ENCODE measurements around the gene MTA1. TPM values are rescaled to one million over a fixed set of nuclear protein-coding genes. Genes with fewer than 3 reads are reported as not detected.

Gene MTA1
- polyA plus RNA-seq, 2 of the 4 experiments (the other 2 are of a cell fraction), result 46.8 to 86.7 TPM

GRCh38 chr14:105389534-105389933 lies 30.1 kb upstream of the MTA1 start:
- WGBS (ENCODE audit: missing lambda C conversion rate), result 100% methylated on average over 1 of the region's 12 CpGs
- no peak overlapping the region for H3K4me3 ChIP-seq
- no peak for DNase-seq (ENCODE audit: low read depth in 1 of 2, low spot score in 1 of 2)
- ChIA-PET POLR2A (no interaction called here), CTCF (interaction anchor here (0.9 to 4.1 kb wide), 5 partner anchors 8 to 38 kb away, joined by 3 to 21 read pairs (median 3); partner anchors contain the start of gene TEX22)
- H3K4me2 ChIP-seq, result no peak overlapping the region
- H3K9me3 ChIP-seq, result no peaks in the 10 kb centered on the region
- no peak overlapping the region for H3K27ac ChIP-seq
- no peak for TF ChIP-seq HOXB13 (CRISPR knock-in tag; IDR thresholded peaks at IDR 0.05; ENCODE audit: low read depth)
- no peak for TF ChIP-seq HEYL (CRISPR knock-in tag; IDR thresholded peaks at IDR 0.05)
- no peak for TF ChIP-seq HDAC2 (IDR thresholded peaks at IDR 0.05)
- TF ChIP-seq CHD2 (IDR thresholded peaks at IDR 0.05; ENCODE audit: low read length, partially characterized antibody), result no peak
- TF ChIP-seq HES2 (IDR thresholded peaks at IDR 0.05), result no peak
- TF ChIP-seq KDM1A (IDR thresholded peaks at IDR 0.05; ENCODE audit: low read depth), result no peak
- TF ChIP-seq MAX (IDR thresholded peaks at IDR 0.05), result no peak
- H3K4me1 ChIP-seq, result no peaks in the 10 kb centered on the region
- no peak for FAIRE-seq
- peak in 1 of 2 experiments; percentile 13; a peak in 1 of 6 replicates for ATAC-seq

GRCh38 chr14:105389976-105390848 lies 29.4 kb upstream of the MTA1 start:
- ChIA-PET CTCF (interaction anchor here (0.9 to 4.1 kb wide), 5 partner anchors 7 to 50 kb away, joined by 3 to 21 read pairs (median 4); partner anchors contain the start of gene TEX22), POLR2A (no interaction called here)
- Histone ChIP-seq H3K4me2 (no peak overlapping the region), H3K4me3 (no peak overlapping the region), H3K4me1 (no peaks in the 10 kb centered on the region), H3K9me3 (no peaks in the 10 kb centered on the region), H3K27ac (no peak overlapping the region)
- no peak for ATAC-seq
- DNase-seq (ENCODE audit: low read depth in 1 of 2, low spot score in 1 of 2), result no peak
- TF ChIP-seq E2F6 (IDR thresholded peaks at IDR 0.05; ENCODE audit: borderline replicate concordance, low read depth) (no peak), SMC3 (IDR thresholded peaks at IDR 0.05) (no peak), TFCP2L1 (CRISPR knock-in tag; IDR thresholded peaks at IDR 0.05) (no peak), ATOH8 (CRISPR knock-in tag; IDR thresholded peaks at IDR 0.05; ENCODE audit: low read depth) (no peak), CEBPB (IDR thresholded peaks at IDR 0.05) (no peak), HOXB13 (CRISPR knock-in tag; IDR thresholded peaks at IDR 0.05; ENCODE audit: low read depth) (no peak), PHF8 (IDR thresholded peaks at IDR 0.05; ENCODE audit: borderline replicate concordance, low read depth) (no peak), REST (IDR thresholded peaks at IDR 0.05) (no peak), ZFP36 (IDR thresholded peaks at IDR 0.05; ENCODE audit: borderline replicate concordance, partially characterized antibody) (no peak), CHD2 (IDR thresholded peaks at IDR 0.05; ENCODE audit: low read length, partially characterized antibody) (no peak), HEYL (CRISPR knock-in tag; IDR thresholded peaks at IDR 0.05) (no peak)
- no peak for FAIRE-seq
- 91% methylated on average over 27 of the region's 27 CpGs for WGBS (ENCODE audit: missing lambda C conversion rate)
